CD14-positive monocyte (primary cell): ENCODE results near the gene UMPS. TPM values are rescaled to one million over a fixed set of nuclear protein-coding genes. Genes with fewer than 3 reads are reported as not detected.

Source experiments
- DNase-seq, 3 donors: peaks; one replicate each; pipeline ENCODE4 v3.0.0-alpha.2; 2011 to 2022
- H2AFZ ChIP-seq: 2 replicates; pipeline ENCODE4 v1.6.0; 2012; ENCODE audit warnings: mild to moderate bottlenecking, low read depth, low read length, inconsistent platforms; ENCODE audit not compliant: insufficient read depth, poor library complexity, severe bottlenecking
- H3K27ac ChIP-seq, 2 donors: 1 replicate in 1 of 2; 2 replicates in 1 of 2; pipeline ENCODE4 v1.5.1; 2012 to 2013; ENCODE audit warnings: low read length in 2 of 2, control low read depth in 1 of 2, inconsistent platforms in 1 of 2, low read depth in 1 of 2, mild to moderate bottlenecking in 1 of 2
- H3K27me3 ChIP-seq, 2 donors: one replicate each; pipeline versions ENCODE4 v1.6.0 to v1.6.1; 2011 to 2013; ENCODE audit warnings: low read length in 2 of 2; ENCODE audit not compliant: control insufficient read depth in 2 of 2, insufficient read depth in 2 of 2
- H3K36me3 ChIP-seq, 2 donors: replicated peaks in 1 of 2; 1 replicate in 1 of 2; 2 replicates in 1 of 2; pipeline versions ENCODE4 v1.5.1 to v1.6.1; 2012 to 2013; ENCODE audit warnings: low read length in 2 of 2, control low read depth in 1 of 2, inconsistent platforms in 1 of 2, mild to moderate bottlenecking in 1 of 2; ENCODE audit not compliant: insufficient read depth in 2 of 2, control insufficient read depth in 1 of 2
- H3K4me1 ChIP-seq, 2 donors: 1 replicate in 1 of 2; 2 replicates in 1 of 2; pipeline versions ENCODE4 v1.5.1 to v1.6.1; 2012 to 2013; ENCODE audit warnings: low read length in 2 of 2, control low read depth in 1 of 2, inconsistent platforms in 1 of 2, mild to moderate bottlenecking in 1 of 2, moderate library complexity in 1 of 2; ENCODE audit not compliant: insufficient read depth in 2 of 2, control insufficient read depth in 1 of 2
- H3K4me2 ChIP-seq: replicated peaks from 2 replicates; pipeline ENCODE3; 2012; ENCODE audit warnings: low read length, moderate library complexity, mild to moderate bottlenecking; ENCODE audit not compliant: poor library complexity, severe bottlenecking; ENCODE audit errors: extremely low read depth
- H3K4me3 ChIP-seq, 3 experiments: fragments of 200-600 bp in 1 of 3; sonication (generic) in 1 of 3; replicated peaks in 1 of 3; 1 replicate in 2 of 3; 2 replicates in 1 of 3; pipeline ENCODE4 v1.5.1; 2011 to 2013; ENCODE audit warnings: low read length in 3 of 3, mild to moderate bottlenecking in 3 of 3, control low read depth in 2 of 3, low read depth in 2 of 3, inconsistent platforms in 1 of 3, moderate library complexity in 1 of 3
- H3K79me2 ChIP-seq: 2 replicates; pipeline ENCODE4 v1.6.0; 2012; ENCODE audit warnings: mild to moderate bottlenecking, control low read depth, inconsistent platforms, low read length, moderate library complexity; ENCODE audit not compliant: insufficient read depth
- H3K9ac ChIP-seq: 2 replicates; pipeline ENCODE4 v1.6.0; 2017; ENCODE audit warnings: low read length, mild to moderate bottlenecking; ENCODE audit not compliant: insufficient read depth, poor library complexity, severe bottlenecking
- H3K9me3 ChIP-seq, 2 donors: replicated peaks in 1 of 2; 1 replicate in 1 of 2; 2 replicates in 1 of 2; pipeline versions ENCODE4 v1.5.1 to v1.6.1; 2012 to 2013; ENCODE audit warnings: low read length in 2 of 2, control low read depth in 1 of 2; ENCODE audit not compliant: control insufficient read depth in 1 of 2, insufficient read depth in 1 of 2
- H4K20me1 ChIP-seq: 2 replicates; pipeline ENCODE4 v1.6.0; 2012; ENCODE audit warnings: mild to moderate bottlenecking, low read length, control low read depth, moderate library complexity; ENCODE audit not compliant: insufficient read depth
- H3K27ac Mint-ChIP-seq, 7 donors: one replicate each; pipeline ENCODE4 v1.8.0; 2020; ENCODE audit warnings: mild to moderate bottlenecking in 7 of 7, mixed read lengths in 7 of 7, moderate library complexity in 6 of 7, inconsistent platforms in 2 of 7
- H3K27me3 Mint-ChIP-seq, 3 donors: one replicate each; pipeline ENCODE4 v1.8.0; 2021 to 2022; ENCODE audit warnings: low read depth in 3 of 3, mild to moderate bottlenecking in 3 of 3, mixed read lengths in 3 of 3, moderate library complexity in 3 of 3, inconsistent platforms in 1 of 3
- H3K36me3 Mint-ChIP-seq, 2 donors: one replicate each; pipeline ENCODE4 v1.8.0; 2020; ENCODE audit warnings: mixed read lengths in 2 of 2, inconsistent platforms in 1 of 2, mild to moderate bottlenecking in 1 of 2
- H3K4me1 Mint-ChIP-seq: one replicate; pipeline ENCODE4 v1.8.0; 2020; ENCODE audit warnings: mild to moderate bottlenecking, mixed read lengths
- H3K4me3 Mint-ChIP-seq, 2 donors: one replicate each; pipeline ENCODE4 v1.8.0; 2020; ENCODE audit warnings: mild to moderate bottlenecking in 2 of 2, mixed read lengths in 2 of 2, moderate library complexity in 1 of 2
- H3K9me3 Mint-ChIP-seq, 7 donors: one replicate each; pipeline ENCODE4 v1.8.0; 2020 to 2022; ENCODE audit warnings: mixed read lengths in 7 of 7, mild to moderate bottlenecking in 6 of 7, moderate library complexity in 6 of 7, inconsistent platforms in 2 of 7
- WGBS: methylation state at CpG from one replicate; pipeline ENCODE4 v1.1.5; 2013; ENCODE audit warnings: missing lambda C conversion rate; ENCODE audit not compliant: insufficient coverage; 5-methylcytosine and 5-hydroxymethylcytosine counted together
- intact Hi-C, 2 donors: fragments of 100-400 bp; cut with micrococcal nuclease; formaldehyde crosslinking; loops; one replicate each; pipeline versions ENCODE4 v1.15.0 to v1.15.1; 2023
- polyA plus RNA-seq, 3 donors: library from polyadenylated mRNA; depleted of rRNA in 1 of 3; unstranded in 2 of 3; stranded (reverse) in 1 of 3; fragments of 300-500 nt in 2 of 3; fragments of >200 nt in 1 of 3; fragmentation: Illumina TruSeq in 2 of 3; gene quantifications; 1 replicate in 2 of 3; 2 replicates in 1 of 3; pipeline ENCODE4 v1.2.3, GENCODE V29; 2012 to 2021
- TF ChIP-seq, protein P1 (sequence below): fragments of 200-600 bp; IDR thresholded peaks from one replicate; pipeline ENCODE4 v1.8.0; 2022; ENCODE audit warnings: antibody characterized with exemption, mild to moderate bottlenecking

The UMPS gene
- polyA plus RNA-seq, 3 donors, result 4.6 to 13.5 (median 9.1) TPM

DNA sequence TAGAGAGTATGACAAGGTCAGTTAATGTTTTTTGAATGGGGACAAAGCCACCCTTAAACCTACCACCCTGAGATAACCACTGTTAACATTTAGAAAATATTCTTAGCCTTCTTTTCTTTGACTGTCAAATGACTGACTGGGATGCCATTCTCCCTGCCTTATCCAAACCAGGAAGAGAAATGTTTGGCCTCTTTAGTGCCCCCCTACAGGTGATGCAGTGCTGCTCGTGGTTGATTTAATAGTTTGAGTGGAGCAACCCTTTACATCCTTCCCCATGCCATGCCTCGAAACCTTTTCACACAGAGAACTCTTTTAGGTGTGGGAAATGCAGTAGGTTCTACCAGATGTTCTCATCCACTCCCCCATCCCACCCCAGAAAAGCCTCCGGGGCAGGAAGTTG lies 38.7 kb upstream of the UMPS start:
- no peak overlapping the region for H2AFZ ChIP-seq
- no peaks in the 10 kb centered on the region for H3K79me2 ChIP-seq
- no peak for DNase-seq
- H3K27me3 Mint-ChIP-seq, result peaks cover 0 to 8% (median 0%) of the 10 kb centered on the region in 3 donors
- no peaks in the 10 kb centered on the region for H4K20me1 ChIP-seq
- H3K4me2 ChIP-seq, result no peak overlapping the region
- no peaks in the 10 kb centered on the region for H3K9me3 Mint-ChIP-seq
- no peak overlapping the region for H3K4me3 Mint-ChIP-seq
- intact Hi-C loops, result no loop called here
- WGBS, result no CpG with 5 or more reads among the region's 3 CpGs
- no peaks in the 10 kb centered on the region for H3K9me3 ChIP-seq
- no peaks in the 10 kb centered on the region for H3K4me1 ChIP-seq
- TF ChIP-seq, protein P1, sequence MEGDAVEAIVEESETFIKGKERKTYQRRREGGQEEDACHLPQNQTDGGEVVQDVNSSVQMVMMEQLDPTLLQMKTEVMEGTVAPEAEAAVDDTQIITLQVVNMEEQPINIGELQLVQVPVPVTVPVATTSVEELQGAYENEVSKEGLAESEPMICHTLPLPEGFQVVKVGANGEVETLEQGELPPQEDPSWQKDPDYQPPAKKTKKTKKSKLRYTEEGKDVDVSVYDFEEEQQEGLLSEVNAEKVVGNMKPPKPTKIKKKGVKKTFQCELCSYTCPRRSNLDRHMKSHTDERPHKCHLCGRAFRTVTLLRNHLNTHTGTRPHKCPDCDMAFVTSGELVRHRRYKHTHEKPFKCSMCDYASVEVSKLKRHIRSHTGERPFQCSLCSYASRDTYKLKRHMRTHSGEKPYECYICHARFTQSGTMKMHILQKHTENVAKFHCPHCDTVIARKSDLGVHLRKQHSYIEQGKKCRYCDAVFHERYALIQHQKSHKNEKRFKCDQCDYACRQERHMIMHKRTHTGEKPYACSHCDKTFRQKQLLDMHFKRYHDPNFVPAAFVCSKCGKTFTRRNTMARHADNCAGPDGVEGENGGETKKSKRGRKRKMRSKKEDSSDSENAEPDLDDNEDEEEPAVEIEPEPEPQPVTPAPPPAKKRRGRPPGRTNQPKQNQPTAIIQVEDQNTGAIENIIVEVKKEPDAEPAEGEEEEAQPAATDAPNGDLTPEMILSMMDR, result no peak
- H3K36me3 ChIP-seq, result no peaks in the 10 kb centered on the region
- H3K36me3 Mint-ChIP-seq, result no peaks in the 10 kb centered on the region
- no peak overlapping the region for H3K9ac ChIP-seq
- peaks cover 4% of the 10 kb centered on the region for H3K4me1 Mint-ChIP-seq
- no peak overlapping the region for H3K27ac Mint-ChIP-seq
- H3K27me3 ChIP-seq, result peaks cover 0 to 2% of the 10 kb centered on the region in 2 donors
- H3K27ac ChIP-seq, result no peak overlapping the region
- no peak overlapping the region for H3K4me3 ChIP-seq

GRCh38 chr3:124694486-124694885 lies 35.8 kb upstream of the UMPS start:
- no peaks in the 10 kb centered on the region for H3K9me3 Mint-ChIP-seq
- Histone ChIP-seq H3K4me2 (no peak overlapping the region), H3K36me3 (no peaks in the 10 kb centered on the region), H3K79me2 (no peaks in the 10 kb centered on the region), H4K20me1 (no peaks in the 10 kb centered on the region), H3K9me3 (no peaks in the 10 kb centered on the region), H3K27me3 (peaks cover 0 to 2% of the 10 kb centered on the region in 2 donors), H2AFZ (no peak overlapping the region), H3K9ac (no peak overlapping the region), H3K27ac (no peak overlapping the region), H3K4me1 (no peaks in the 10 kb centered on the region), H3K4me3 (no peak overlapping the region)
- no peaks in the 10 kb centered on the region for H3K36me3 Mint-ChIP-seq
- no peaks in the 10 kb centered on the region for H3K4me1 Mint-ChIP-seq
- TF ChIP-seq, protein P1, result no peak
- DNase-seq, result no peak
- intact Hi-C loops, result no loop called here
- H3K4me3 Mint-ChIP-seq, result no peak overlapping the region
- WGBS, result 84% methylated on average over 5 of the region's 5 CpGs
- H3K27me3 Mint-ChIP-seq, result peaks cover 0 to 7% (median 3%) of the 10 kb centered on the region in 3 donors
- H3K27ac Mint-ChIP-seq, result no peak overlapping the region
